ENCODE measurements around the gene BCL2L13.

DNA sequence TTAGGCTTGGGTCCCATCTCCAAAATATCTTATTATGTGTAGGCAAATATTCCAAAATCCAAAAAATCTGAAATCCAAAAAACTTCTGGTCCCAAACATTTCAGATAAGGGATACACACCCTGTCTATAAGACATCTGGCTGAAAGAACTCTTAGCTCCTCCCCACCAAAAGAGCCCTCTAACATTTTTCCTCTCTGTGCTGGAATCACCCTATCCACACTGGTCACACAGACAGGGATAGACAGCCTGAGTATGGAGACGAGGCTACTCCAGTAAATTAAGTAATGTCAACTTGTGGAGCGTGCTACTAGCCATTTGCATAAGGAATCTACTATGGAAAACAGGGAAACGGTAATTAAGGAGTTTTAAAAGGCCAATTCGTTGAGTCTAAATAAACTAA lies 34.9 kb upstream of the BCL2L13 start:
- TF ChIP-seq EZH2 (IDR thresholded peaks at IDR 0.05; ENCODE audit: insufficient read depth, low read length) (no peak), CTCF (IDR thresholded peaks at IDR 0.05; ENCODE audit: insufficient read depth, low read depth, low read length) (no peak)
